ENCODE results near the gene EREG.

GRCh38 chr4:74431113-74431826 lies 66.3 kb downstream of the EREG start:
- TF ChIP-seq NRF1 (conservative IDR thresholded peaks at IDR 0.05 in 1 of 2, IDR thresholded peaks at IDR 0.05 in 1 of 2), result no peak
- TF ChIP-seq E2F3 (CRISPR knock-in tag; IDR thresholded peaks at IDR 0.05), result no peak
- TF ChIP-seq MAZ (CRISPR knock-in tag; conservative IDR thresholded peaks at IDR 0.05 in 1 of 2, IDR thresholded peaks at IDR 0.05 in 1 of 2), result no peak
- no peak for TF ChIP-seq ETV6 (IDR thresholded peaks at IDR 0.05; ENCODE audit: borderline replicate concordance in 1 of 2, low read depth in 2 of 2, low read length in 1 of 2)
- TF ChIP-seq ETV6 (CRISPR knock-in tag; IDR thresholded peaks at IDR 0.05; ENCODE audit: borderline replicate concordance), result no peak
- TF ChIP-seq MNT (conservative IDR thresholded peaks at IDR 0.05), result no peak
- no peak for TF ChIP-seq HDAC2 (IDR thresholded peaks at IDR 0.05)
- TF ChIP-seq, protein P1, sequence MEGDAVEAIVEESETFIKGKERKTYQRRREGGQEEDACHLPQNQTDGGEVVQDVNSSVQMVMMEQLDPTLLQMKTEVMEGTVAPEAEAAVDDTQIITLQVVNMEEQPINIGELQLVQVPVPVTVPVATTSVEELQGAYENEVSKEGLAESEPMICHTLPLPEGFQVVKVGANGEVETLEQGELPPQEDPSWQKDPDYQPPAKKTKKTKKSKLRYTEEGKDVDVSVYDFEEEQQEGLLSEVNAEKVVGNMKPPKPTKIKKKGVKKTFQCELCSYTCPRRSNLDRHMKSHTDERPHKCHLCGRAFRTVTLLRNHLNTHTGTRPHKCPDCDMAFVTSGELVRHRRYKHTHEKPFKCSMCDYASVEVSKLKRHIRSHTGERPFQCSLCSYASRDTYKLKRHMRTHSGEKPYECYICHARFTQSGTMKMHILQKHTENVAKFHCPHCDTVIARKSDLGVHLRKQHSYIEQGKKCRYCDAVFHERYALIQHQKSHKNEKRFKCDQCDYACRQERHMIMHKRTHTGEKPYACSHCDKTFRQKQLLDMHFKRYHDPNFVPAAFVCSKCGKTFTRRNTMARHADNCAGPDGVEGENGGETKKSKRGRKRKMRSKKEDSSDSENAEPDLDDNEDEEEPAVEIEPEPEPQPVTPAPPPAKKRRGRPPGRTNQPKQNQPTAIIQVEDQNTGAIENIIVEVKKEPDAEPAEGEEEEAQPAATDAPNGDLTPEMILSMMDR (IDR thresholded peaks at IDR 0.05 in 2 of 3, conservative IDR thresholded peaks at IDR 0.05 in 1 of 3; ENCODE audit: insufficient read depth in 2 of 3, low read depth in 1 of 3, low read length in 3 of 3), result no peak
- no peak for TF ChIP-seq MYC (IDR thresholded peaks at IDR 0.05; ENCODE audit: low read depth, low read length)
- no peak for TF ChIP-seq MYC (CRISPR knock-in tag; IDR thresholded peaks at IDR 0.05; ENCODE audit: borderline replicate concordance, low read depth)
- TF ChIP-seq SMC3 (conservative IDR thresholded peaks at IDR 0.05; ENCODE audit: insufficient read depth, low read depth, low read length), result no peak
- TF ChIP-seq, protein P2, sequence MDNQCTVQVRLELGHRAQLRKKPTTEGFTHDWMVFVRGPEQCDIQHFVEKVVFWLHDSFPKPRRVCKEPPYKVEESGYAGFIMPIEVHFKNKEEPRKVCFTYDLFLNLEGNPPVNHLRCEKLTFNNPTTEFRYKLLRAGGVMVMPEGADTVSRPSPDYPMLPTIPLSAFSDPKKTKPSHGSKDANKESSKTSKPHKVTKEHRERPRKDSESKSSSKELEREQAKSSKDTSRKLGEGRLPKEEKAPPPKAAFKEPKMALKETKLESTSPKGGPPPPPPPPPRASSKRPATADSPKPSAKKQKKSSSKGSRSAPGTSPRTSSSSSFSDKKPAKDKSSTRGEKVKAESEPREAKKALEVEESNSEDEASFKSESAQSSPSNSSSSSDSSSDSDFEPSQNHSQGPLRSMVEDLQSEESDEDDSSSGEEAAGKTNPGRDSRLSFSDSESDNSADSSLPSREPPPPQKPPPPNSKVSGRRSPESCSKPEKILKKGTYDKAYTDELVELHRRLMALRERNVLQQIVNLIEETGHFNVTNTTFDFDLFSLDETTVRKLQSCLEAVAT (IDR thresholded peaks at IDR 0.05), result no peak
- no peak for TF ChIP-seq EZH2 (IDR thresholded peaks at IDR 0.05; ENCODE audit: borderline replicate concordance, low read depth, low read length)
- no peak for TF ChIP-seq HNRNPH1 (optimal IDR thresholded peaks at IDR 0.05; ENCODE audit: low read depth, low read length)
- TF ChIP-seq BACH1 (tag; IDR thresholded peaks at IDR 0.05), result no peak
- TF ChIP-seq ZNF133 (CRISPR knock-in tag; IDR thresholded peaks at IDR 0.05), result no peak

Measured in K562 (cell line).